Measurements from ENCODE around the gene RRBP1.

RRBP1 gene

GRCh38 chr20:17568045-17568788 is 113.8 kb downstream of the RRBP1 start:
- DNase-seq, result no peak

GRCh38 chr20:17566345-17566744 is 115.7 kb downstream of the RRBP1 start:
- DNase-seq, result no peak

- no peak for DNase-seq
These were observed 116.7 kb downstream of the RRBP1 start for GRCh38 chr20:17565169-17565845.

All from C1 segment of cervical spinal cord (tissue), 14 donors.